DMS53 (cell line): ENCODE data around the gene CCDC7.
"Not testable (repeated sequence)": the region's sequence is repeated elsewhere in the genome, so short reads cannot be mapped to it uniquely, and the experiment has no call there.

Experiments used
- DNase-seq: peaks from one replicate; lab custom pipeline; 2025; lab: John Stamatoyannopoulos, UW

Gene CCDC7

GRCh38 chr10:32562695-32563094 lies 116.8 kb downstream of the CCDC7 start:
- DNase-seq: not testable (repeated sequence)

GRCh38 chr10:32577448-32577847 lies 131.5 kb downstream of the CCDC7 start:
- DNase-seq: no peak

- no peak for DNase-seq
Measured at GRCh38 chr10:32582946-32583345, 137.0 kb downstream of the CCDC7 start.

- not testable (repeated sequence) for DNase-seq
Measured at GRCh38 chr10:32598022-32598421, 152.1 kb downstream of the CCDC7 start.

GRCh38 chr10:32600317-32600716 lies 154.4 kb downstream of the CCDC7 start:
- no peak for DNase-seq

GRCh38 chr10:32601562-32601961 lies 155.6 kb downstream of the CCDC7 start:
- not testable (repeated sequence) for DNase-seq

GRCh38 chr10:32605787-32606186 lies 159.8 kb downstream of the CCDC7 start:
- no peak for DNase-seq

- not testable (repeated sequence) for DNase-seq
Measured at GRCh38 chr10:32610543-32610942, 164.6 kb downstream of the CCDC7 start.

- DNase-seq: no peak
Measured at GRCh38 chr10:32616438-32616837, 170.5 kb downstream of the CCDC7 start.

- no peak for DNase-seq
Measured at GRCh38 chr10:32618482-32618881, 172.5 kb downstream of the CCDC7 start.

- DNase-seq: no peak
Measured at GRCh38 chr10:32621969-32622368, 176.0 kb downstream of the CCDC7 start.

- DNase-seq: no peak
Measured at GRCh38 chr10:32622409-32622808, 176.5 kb downstream of the CCDC7 start.

- DNase-seq: no peak
Measured at GRCh38 chr10:32627183-32627582, 181.2 kb downstream of the CCDC7 start.

GRCh38 chr10:32629910-32630309 lies 184.0 kb downstream of the CCDC7 start:
- DNase-seq: no peak

- no peak for DNase-seq
Measured at GRCh38 chr10:32646535-32646934, 200.6 kb downstream of the CCDC7 start.

- DNase-seq: no peak
Measured at GRCh38 chr10:32650246-32650655, 204.3 kb downstream of the CCDC7 start.

GRCh38 chr10:32657430-32657829 lies 211.5 kb downstream of the CCDC7 start:
- DNase-seq: not testable (repeated sequence)

- DNase-seq: no peak
Measured at GRCh38 chr10:32661346-32661745, 215.4 kb downstream of the CCDC7 start.

GRCh38 chr10:32680803-32681557 lies 235.0 kb downstream of the CCDC7 start:
- no peak for DNase-seq

- no peak for DNase-seq
Measured at GRCh38 chr10:32684291-32684690, 238.4 kb downstream of the CCDC7 start.

- DNase-seq: no peak
Measured at GRCh38 chr10:32687116-32687515, 241.2 kb downstream of the CCDC7 start.

- DNase-seq: no peak
Measured at GRCh38 chr10:32687546-32687945, 241.6 kb downstream of the CCDC7 start.

GRCh38 chr10:32692174-32692573 lies 246.2 kb downstream of the CCDC7 start:
- DNase-seq: no peak

GRCh38 chr10:32693441-32693979 lies 247.6 kb downstream of the CCDC7 start:
- DNase-seq: no peak
